Trophoblast cell (in vitro differentiated cells and primary cell): ENCODE results near the gene RAB41.
"Not testable (repeated sequence)": the region's sequence is repeated elsewhere in the genome, so short reads cannot be mapped to it uniquely, and the experiment has no call there.

ENCODE experiments used
- DNase-seq, 2 donors: peaks; one replicate each; pipeline ENCODE4 v3.0.0-alpha.2; 2016
- H2AFZ ChIP-seq: 2 replicates; pipeline ENCODE4 v1.6.1; 2013; ENCODE audit warnings: low read length, moderate library complexity, mild to moderate bottlenecking; ENCODE audit not compliant: insufficient read depth, poor library complexity
- H2AK5ac ChIP-seq: 2 replicates; pipeline ENCODE4 v1.6.1; 2013; ENCODE audit warnings: mild to moderate bottlenecking, low read length
- H2BK120ac ChIP-seq: 2 replicates; pipeline ENCODE4 v1.6.1; 2013; ENCODE audit warnings: low read length, mild to moderate bottlenecking, moderate library complexity; ENCODE audit not compliant: insufficient read depth, poor library complexity
- H2BK12ac ChIP-seq: 2 replicates; pipeline ENCODE4 v1.6.1; 2013; ENCODE audit warnings: mild to moderate bottlenecking, low read length, moderate library complexity
- H2BK5ac ChIP-seq: 2 replicates; pipeline ENCODE4 v1.6.1; 2013; ENCODE audit warnings: low read length, low read depth, moderate library complexity, mild to moderate bottlenecking; ENCODE audit not compliant: poor library complexity
- H3K14ac ChIP-seq: 2 replicates; pipeline ENCODE4 v1.6.1; 2013; ENCODE audit warnings: mild to moderate bottlenecking, low read length
- H3K18ac ChIP-seq: 2 replicates; pipeline ENCODE4 v1.6.1; 2013; ENCODE audit warnings: mild to moderate bottlenecking, low read length
- H3K23ac ChIP-seq: 2 replicates; pipeline ENCODE4 v1.6.1; 2013; ENCODE audit warnings: low read length
- H3K27ac ChIP-seq: 2 replicates; pipeline ENCODE4 v1.5.1; 2013; ENCODE audit warnings: low read depth, mild to moderate bottlenecking, inconsistent platforms, low read length, moderate library complexity
- H3K27me3 ChIP-seq: 2 replicates; pipeline ENCODE4 v1.6.1; 2013; ENCODE audit warnings: inconsistent platforms, mild to moderate bottlenecking, low read length, moderate library complexity; ENCODE audit not compliant: insufficient read depth
- H3K36me3 ChIP-seq, 2 experiments: 1 replicate in 1 of 2; 2 replicates in 1 of 2; pipeline ENCODE4 v1.6.1; 2013; ENCODE audit warnings: low read length in 2 of 2, mild to moderate bottlenecking in 2 of 2, moderate library complexity in 1 of 2; ENCODE audit not compliant: insufficient read depth in 2 of 2, control insufficient read depth in 1 of 2
- H3K4ac ChIP-seq: 2 replicates; pipeline ENCODE4 v1.6.1; 2013; ENCODE audit warnings: low read depth, mild to moderate bottlenecking, low read length, moderate library complexity
- H3K4me1 ChIP-seq, 2 experiments: 1 replicate in 1 of 2; 2 replicates in 1 of 2; pipeline ENCODE4 v1.6.1; 2013; ENCODE audit warnings: low read length in 2 of 2, mild to moderate bottlenecking in 2 of 2, moderate library complexity in 1 of 2; ENCODE audit not compliant: insufficient read depth in 2 of 2, control insufficient read depth in 1 of 2
- H3K4me2 ChIP-seq: 2 replicates; pipeline ENCODE4 v1.6.1; 2013; ENCODE audit warnings: inconsistent platforms, mild to moderate bottlenecking, low read length, moderate library complexity
- H3K4me3 ChIP-seq: 2 replicates; pipeline ENCODE4 v1.5.1; 2013; ENCODE audit warnings: mild to moderate bottlenecking, low read depth, low read length, inconsistent platforms
- H3K79me1 ChIP-seq: one replicate; pipeline ENCODE4 v1.6.1; 2013; ENCODE audit warnings: low read length
- H3K79me2 ChIP-seq: 2 replicates; pipeline ENCODE4 v1.6.1; 2013; ENCODE audit warnings: low read length, mild to moderate bottlenecking; ENCODE audit not compliant: control insufficient read depth, insufficient read depth, poor library complexity
- H3K9ac ChIP-seq: 2 replicates; pipeline ENCODE4 v1.6.1; 2013; ENCODE audit warnings: mild to moderate bottlenecking, low read length
- H3K9me3 ChIP-seq: 2 replicates; pipeline ENCODE4 v1.6.1; 2013; ENCODE audit warnings: low read depth, mild to moderate bottlenecking, control low read depth, inconsistent platforms, low read length; ENCODE audit not compliant: insufficient read depth
- H4K12ac ChIP-seq: 2 replicates; pipeline ENCODE4 v1.6.1; 2013; ENCODE audit warnings: low read depth, mild to moderate bottlenecking, low read length, moderate library complexity
- H4K8ac ChIP-seq: 2 replicates; pipeline ENCODE4 v1.6.1; 2013; ENCODE audit warnings: low read depth, mild to moderate bottlenecking, low read length, moderate library complexity
- H4K91ac ChIP-seq: one replicate; pipeline ENCODE4 v1.6.1; 2013; ENCODE audit warnings: low read depth, mild to moderate bottlenecking, low read length, moderate library complexity
- WGBS: extraction: QIAGEN DNeasy Blood & Tissue Kit; methylation state at CpG from one replicate; pipeline ENCODE4 v1.1.7; 2013; ENCODE audit warnings: missing lambda C conversion rate; ENCODE audit not compliant: insufficient read length, insufficient coverage; ENCODE audit errors: extremely low coverage; 5-methylcytosine and 5-hydroxymethylcytosine counted together

Gene RAB41

GRCh38 chrX:70243601-70244000 is 38.4 kb upstream of the RAB41 start:
- not testable (repeated sequence) for H4K91ac ChIP-seq, DNase-seq, H3K9me3 ChIP-seq, H3K14ac ChIP-seq, H3K27ac ChIP-seq, H3K23ac ChIP-seq, H4K8ac ChIP-seq, H2BK120ac ChIP-seq, H3K4me3 ChIP-seq, H3K79me2 ChIP-seq, H2BK5ac ChIP-seq, H2AFZ ChIP-seq, H3K36me3 ChIP-seq, H3K79me1 ChIP-seq, H3K4ac ChIP-seq, H2AK5ac ChIP-seq, H3K27me3 ChIP-seq, H4K12ac ChIP-seq, H3K18ac ChIP-seq, H3K4me2 ChIP-seq, H3K9ac ChIP-seq, H3K4me1 ChIP-seq, H2BK12ac ChIP-seq
- WGBS = no CpG with 5 or more reads among the region's 5 CpGs

- Histone ChIP-seq H3K4ac (no peak overlapping the region), H3K36me3 (no peaks in the 10 kb centered on the region), H3K9me3 (no peaks in the 10 kb centered on the region), H2BK5ac (no peak overlapping the region), H3K4me3 (no peak overlapping the region), H3K14ac (no peak overlapping the region), H3K79me1 (no peaks in the 10 kb centered on the region), H3K27ac (no peak overlapping the region), H4K8ac (no peak overlapping the region), H3K18ac (no peak overlapping the region), H2BK120ac (no peak overlapping the region), H3K23ac (no peak overlapping the region), H3K9ac (no peak overlapping the region), H3K27me3 (no peaks in the 10 kb centered on the region), H4K12ac (no peak overlapping the region), H2AK5ac (no peak overlapping the region), H3K4me2 (no peak overlapping the region), H2AFZ (no peak overlapping the region), H3K79me2 (no peaks in the 10 kb centered on the region), H2BK12ac (no peak overlapping the region), H4K91ac (no peak overlapping the region), H3K4me1 (no peaks in the 10 kb centered on the region)
- no peak for DNase-seq
- no CpG with 5 or more reads among the region's 6 CpGs for WGBS
These were observed 37.1 kb upstream of the RAB41 start for GRCh38 chrX:70244881-70245280.

- H3K4me2 ChIP-seq = no peak overlapping the region
These were observed 34.7 kb upstream of the RAB41 start for GRCh38 chrX:70247252-70247651.

GRCh38 chrX:70252491-70252890 is 29.5 kb upstream of the RAB41 start:
- Histone ChIP-seq H3K23ac (no peak overlapping the region), H2BK5ac (no peak overlapping the region), H2AK5ac (no peak overlapping the region), H3K4me2 (no peak overlapping the region), H3K36me3 (no peaks in the 10 kb centered on the region), H3K79me1 (no peaks in the 10 kb centered on the region), H2AFZ (no peak overlapping the region), H2BK12ac (no peak overlapping the region), H4K91ac (no peak overlapping the region), H3K27ac (no peak overlapping the region), H3K9ac (no peak overlapping the region), H3K14ac (no peak overlapping the region), H4K8ac (no peak overlapping the region), H2BK120ac (no peak overlapping the region), H3K4me3 (no peak overlapping the region), H3K4ac (no peak overlapping the region), H3K18ac (no peak overlapping the region), H3K79me2 (no peaks in the 10 kb centered on the region), H3K4me1 (no peaks in the 10 kb centered on the region), H3K9me3 (no peaks in the 10 kb centered on the region), H4K12ac (no peak overlapping the region), H3K27me3 (no peaks in the 10 kb centered on the region)
- DNase-seq = no peak
- no CpG with 5 or more reads among the region's 2 CpGs for WGBS

More at GRCh38 chrX:70247252-70247651, 34.7 kb upstream of the RAB41 start:
- WGBS = no CpG with 5 or more reads among the region's 2 CpGs
- Histone ChIP-seq H2BK12ac (no peak overlapping the region), H3K4me1 (no peaks in the 10 kb centered on the region), H3K4me3 (no peak overlapping the region), H3K14ac (no peak overlapping the region), H3K27ac (no peak overlapping the region), H2AFZ (no peak overlapping the region), H2BK120ac (no peak overlapping the region), H3K9ac (no peak overlapping the region), H4K8ac (no peak overlapping the region), H4K12ac (no peak overlapping the region), H3K27me3 (no peaks in the 10 kb centered on the region), H3K79me2 (no peaks in the 10 kb centered on the region), H2AK5ac (no peak overlapping the region), H4K91ac (no peak overlapping the region), H3K23ac (no peak overlapping the region), H3K9me3 (no peaks in the 10 kb centered on the region), H3K18ac (no peak overlapping the region), H3K36me3 (no peaks in the 10 kb centered on the region), H3K4ac (no peak overlapping the region), H2BK5ac (no peak overlapping the region), H3K79me1 (no peaks in the 10 kb centered on the region)
- no peak for DNase-seq
